GM18517 (cell line): ENCODE measurements around the gene SLC6A6.

ENCODE experiments used
- ATAC-seq: cut with Tn5 transposase; IDR thresholded peaks from one replicate; pipeline ENCODE4 v1.9.1; 2021; ENCODE audit warnings: mild to moderate bottlenecking, moderate library complexity; ENCODE audit not compliant: unreplicated experiment

Gene SLC6A6

DNA sequence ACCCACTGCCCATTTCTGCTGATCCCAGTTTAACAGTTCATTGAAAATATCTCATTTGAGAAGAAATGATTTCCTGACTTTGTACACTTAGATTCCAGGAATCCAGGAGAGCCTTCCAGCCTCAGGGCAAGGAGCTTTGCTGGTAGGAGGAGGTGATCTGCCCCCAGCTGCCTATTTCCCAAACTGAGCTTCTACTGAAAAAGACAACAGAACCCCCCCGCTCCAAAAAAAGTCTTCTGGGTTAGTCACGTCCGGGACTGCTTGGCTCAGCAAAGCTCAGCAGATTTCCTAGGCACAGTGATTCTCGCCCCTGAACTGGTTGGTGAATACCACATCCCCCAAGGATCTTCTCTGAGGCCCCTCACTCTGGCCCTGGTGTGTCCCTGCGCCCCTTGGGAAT lies 13.1 kb downstream of the SLC6A6 start:
- no peak for ATAC-seq

DNA sequence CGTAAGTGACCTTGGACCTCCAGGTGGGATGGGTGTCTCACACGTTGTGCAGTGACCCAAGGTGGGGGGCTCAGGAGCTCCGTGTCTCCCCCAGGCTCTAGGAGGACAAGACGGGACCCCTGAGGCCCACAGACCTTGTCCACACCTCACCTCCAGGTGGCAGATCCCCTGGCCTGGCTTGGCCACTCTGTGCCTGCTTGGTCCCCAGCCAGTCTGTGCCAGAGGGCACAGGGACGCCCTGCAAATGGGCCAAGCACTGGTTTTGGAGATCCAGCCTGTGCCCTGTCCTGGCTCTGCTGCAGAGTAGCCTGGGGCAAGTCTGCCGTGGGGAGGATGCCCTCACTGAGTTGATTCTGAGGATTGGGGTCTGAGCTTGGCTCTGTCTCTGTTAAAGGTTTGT lies 14.0 kb downstream of the SLC6A6 start:
- ATAC-seq = no peak

DNA sequence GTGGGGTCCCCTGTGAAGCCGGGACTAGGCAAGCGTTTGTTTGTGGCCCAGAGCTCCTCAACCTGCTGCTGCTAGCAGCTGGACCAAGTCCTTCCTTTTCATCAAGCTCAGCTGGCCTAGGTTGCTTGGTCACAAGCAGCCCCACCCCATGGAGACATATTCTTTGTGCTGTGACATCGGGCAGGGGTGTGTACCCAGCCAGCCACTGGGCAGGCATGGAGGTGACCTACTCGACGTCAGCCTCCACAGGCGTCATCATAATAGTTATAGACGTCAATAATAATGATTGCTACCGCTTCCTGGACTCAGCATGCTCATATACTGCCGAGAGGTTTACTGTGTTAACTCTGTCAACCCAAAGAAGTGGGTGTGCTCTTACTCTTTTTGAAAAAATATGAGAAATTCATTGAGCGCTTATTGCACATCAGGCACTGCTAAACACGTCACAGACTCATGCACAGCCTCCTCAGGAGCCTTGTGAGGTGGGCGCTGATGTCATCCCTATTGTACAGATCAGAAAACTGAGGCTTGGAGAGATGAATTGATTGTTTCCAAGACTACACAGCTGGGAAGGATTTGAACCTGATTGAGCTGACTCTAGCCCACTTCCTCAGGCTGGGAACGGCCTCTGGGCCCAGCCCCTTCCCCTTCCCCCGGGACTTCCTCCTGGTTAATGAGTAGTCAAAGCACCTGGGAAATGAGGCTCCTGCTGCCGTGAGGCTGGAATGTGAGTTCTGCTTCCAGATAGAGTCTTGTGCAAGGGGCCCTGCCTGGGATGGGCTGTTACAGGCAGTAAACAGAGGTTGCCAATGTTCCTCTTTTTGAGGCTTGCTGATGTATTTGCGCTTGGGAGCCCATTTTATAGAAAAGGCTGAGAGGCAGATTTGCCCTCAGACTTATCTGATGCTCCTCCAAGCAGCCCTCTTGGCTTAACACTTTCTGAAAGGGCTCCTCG lies 16.2 kb downstream of the SLC6A6 start:
- no peak for ATAC-seq

DNA sequence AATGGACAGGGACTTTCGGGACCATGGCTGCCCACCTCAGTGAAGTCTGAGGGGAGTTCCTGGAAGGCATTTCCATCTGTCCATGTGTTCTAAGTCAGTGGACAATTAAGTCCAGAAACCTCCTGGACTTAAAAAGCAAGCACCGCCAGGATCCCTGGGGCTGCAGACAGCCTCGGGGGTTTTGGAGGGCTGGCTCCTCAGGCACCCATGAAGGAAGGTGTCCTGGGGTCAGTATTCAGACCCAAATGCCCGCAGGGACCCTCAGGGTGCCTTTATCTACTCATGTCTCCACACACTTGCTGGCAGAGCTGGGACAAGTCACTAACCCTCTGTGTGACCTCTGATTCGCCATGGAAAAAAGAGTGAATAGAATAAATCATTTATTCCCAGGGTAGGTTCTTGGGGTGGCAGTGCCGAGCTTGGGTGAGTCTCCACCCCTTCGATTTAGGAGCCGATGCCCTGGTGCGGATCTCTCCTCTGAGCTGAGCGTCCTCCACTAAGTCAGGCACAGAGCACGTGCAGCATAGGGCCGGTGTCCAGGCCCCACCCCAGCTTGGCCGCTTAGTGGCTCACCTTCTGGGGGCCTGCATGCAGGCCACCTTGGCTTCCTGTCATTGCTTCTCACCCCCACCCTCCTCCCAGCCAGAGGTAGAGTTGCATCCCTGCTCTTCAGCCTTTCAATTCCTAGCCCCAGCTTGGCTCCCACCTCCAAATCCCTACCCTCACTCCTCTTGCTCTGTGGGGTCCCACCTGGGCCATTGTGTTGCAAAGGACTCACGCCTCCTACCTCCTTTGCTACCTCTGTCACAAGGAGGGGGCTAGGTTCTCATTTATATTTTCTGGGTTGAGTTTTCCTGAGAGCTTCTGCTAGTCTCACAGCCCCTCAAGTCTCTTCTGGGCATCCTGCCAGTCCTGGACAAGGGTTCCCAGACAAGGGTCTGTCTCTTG lies 19.9 kb downstream of the SLC6A6 start:
- no peak for ATAC-seq

DNA sequence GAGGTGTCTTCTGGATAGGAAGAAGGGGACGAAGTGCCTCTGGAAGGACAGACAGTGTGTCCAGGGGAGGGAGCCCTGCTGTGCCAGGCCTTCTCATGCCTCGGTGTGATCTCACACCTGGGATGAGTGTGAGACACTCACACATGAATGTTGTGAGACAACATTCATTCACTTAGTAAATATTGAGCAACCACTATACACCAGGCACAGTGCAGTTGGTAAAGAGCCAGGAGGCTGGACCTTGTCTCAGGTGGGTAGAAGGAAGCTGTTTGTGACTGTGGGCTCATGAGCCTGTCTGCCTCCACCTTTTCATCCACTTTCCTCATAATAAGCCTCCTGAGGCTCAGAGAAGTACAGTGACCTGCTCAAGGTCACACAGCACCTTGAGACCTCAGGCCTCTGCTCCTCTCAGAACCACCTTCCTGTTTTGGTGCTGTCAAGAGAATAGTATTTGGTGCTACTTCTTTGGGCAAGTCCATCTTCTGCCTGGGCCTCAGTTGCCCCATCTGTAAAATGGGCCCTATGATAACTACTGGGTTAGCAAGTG lies 20.9 kb downstream of the SLC6A6 start:
- no peak for ATAC-seq

DNA sequence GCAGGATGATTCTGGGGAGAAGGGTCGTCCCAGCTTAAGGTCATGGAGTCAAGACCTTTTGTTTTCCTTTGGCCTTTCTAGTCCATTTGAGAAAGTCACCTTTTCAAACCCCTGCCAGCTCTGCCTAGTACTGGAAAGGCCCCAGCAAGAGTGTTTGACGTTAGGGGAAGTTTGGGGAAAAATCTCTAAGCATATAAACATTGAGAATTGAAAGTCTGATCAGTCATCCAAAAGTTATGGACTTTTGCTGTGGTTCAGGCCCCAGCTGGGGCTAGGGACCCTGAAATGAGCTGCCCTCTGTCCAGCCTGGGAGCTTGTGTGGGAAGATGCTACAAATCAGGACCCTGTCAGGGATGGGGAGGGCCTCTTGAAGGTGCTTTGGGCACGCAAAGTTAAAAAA lies 21.6 kb downstream of the SLC6A6 start:
- no peak for ATAC-seq

DNA sequence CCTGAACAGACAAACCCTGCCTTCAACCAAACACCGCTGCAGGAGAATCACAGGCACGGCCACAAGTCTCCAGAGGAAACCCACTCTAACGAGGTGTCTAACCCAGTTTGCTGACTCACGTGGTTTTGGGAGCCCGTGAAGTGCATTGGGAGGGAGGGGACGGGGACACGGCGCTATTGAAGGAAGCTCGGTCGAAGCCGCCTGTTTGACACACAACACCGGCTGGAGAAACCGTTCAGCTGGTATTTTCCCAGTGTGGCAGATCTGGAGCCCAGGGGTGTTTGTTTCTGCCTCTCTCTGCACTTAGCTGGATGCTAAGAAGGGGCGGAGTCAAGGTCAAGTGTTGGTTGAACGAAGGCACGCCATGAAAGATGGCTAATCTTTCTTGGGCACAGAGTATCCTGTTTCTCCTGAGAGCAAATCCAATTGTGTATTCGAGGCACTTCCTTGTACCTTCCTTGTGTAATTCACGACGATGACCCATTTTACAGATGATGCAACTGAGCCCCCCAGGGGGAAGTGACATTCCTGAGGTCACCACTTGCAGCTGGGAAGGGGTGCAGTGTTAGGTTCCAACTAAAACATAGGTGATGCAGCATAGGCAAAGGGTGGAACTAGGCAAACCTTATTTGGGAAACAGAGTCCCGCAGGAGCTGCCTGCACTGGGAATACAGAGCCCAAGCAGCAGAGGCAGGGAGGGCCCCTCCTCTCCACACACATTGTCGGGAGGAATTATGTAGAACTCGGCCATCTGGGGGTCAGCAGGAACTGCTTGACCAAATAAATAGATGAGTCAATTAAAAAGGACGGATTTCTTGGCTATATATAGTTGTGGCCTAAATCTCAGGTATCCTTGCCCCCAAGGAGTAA lies 22.5 kb downstream of the SLC6A6 start:
- ATAC-seq = no peak

DNA sequence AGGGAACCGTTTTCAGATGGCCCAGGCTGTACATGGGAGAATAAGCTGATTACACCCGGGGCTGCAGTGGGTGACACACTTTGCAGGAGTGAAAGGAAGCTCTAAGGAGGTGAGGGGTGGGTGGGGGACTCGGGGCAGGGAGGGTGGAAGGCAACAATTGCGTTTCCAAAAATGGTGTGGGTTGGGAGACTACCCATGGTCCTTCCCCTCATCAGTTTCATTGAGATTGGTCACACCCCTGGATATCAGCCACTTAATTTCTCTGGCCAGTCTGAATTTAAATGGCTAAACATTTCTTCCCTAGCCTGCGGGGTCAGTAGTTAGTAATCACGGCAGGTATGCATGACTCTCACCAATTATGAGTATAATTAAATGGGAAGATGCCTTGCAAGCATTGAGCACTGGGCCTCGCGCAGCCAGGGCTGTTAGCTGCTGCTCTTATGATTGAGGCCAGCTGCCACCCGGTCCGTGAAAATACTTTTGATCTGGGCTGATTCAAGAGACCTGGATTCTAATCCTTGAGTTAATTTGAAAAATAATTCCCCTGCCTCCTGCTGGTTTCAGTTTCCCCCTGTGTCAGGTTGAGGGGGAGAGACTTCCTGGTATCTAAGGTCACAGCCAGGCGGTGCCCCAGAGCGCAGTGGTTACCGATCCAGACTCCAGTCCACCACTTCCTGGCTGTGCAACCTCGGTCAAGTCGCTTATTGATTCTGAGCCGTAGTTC lies 23.3 kb downstream of the SLC6A6 start:
- ATAC-seq = peak; percentile 45

DNA sequence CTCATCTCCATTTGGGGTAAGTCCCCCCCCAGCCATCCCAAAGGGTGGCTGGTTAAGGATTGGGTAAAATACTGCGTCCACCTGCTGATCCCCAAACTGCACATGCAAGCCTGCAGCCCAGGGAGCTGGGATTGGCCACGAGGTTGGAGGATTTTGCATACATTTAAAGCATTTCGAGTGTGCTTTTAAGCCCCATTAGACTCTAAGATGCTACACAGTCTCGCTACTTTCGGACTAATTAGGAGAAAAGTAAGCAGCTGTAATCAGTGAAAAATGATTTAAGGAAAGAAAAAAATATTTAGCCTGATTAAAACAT lies 23.9 kb downstream of the SLC6A6 start:
- ATAC-seq = no peak

DNA sequence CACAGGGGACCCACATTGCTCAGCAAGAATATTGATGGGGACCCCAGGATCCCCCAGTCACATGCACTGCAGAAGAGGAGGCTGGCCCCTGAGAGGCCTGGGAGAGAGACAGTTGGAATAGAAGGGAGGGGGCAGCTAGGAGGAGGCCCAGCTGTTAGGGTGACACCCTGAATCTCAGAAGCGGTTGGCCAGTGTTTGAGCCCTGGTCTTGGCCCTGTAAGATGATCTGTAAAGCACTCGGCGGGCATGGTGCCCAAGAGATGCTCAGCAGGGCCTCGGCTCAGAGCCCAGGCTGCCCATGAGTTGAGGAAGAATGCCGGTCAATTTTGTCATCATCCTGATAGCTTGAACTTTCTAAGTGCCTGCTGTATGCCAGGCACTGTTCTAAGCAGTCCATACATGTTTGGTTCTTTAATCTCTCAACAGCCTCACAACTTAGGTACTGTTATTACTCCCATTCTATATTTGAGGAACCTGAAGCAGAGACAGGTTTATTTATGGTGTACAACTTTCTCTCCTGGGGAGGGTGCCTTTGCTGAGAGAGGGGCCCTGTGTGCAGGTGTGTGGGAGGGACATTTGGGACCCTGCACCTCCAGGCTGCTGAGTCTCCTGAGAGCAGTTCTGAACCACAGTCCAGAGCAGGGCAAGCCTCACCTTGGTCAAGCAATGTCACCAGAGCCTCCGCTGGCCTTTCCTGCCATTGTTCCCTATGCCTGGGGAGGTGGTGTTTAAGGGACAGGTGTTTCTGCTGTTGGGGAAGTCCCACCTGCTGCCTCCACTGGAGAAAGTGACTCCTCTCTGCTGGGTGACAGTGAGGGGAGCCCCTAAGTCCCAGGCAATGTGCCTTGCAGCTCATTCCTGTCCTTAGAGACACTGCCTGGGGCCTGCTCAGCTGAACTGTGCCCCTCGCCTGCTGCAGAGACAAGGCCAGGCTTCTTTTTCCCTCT lies 26.0 kb downstream of the SLC6A6 start:
- ATAC-seq = no peak

DNA sequence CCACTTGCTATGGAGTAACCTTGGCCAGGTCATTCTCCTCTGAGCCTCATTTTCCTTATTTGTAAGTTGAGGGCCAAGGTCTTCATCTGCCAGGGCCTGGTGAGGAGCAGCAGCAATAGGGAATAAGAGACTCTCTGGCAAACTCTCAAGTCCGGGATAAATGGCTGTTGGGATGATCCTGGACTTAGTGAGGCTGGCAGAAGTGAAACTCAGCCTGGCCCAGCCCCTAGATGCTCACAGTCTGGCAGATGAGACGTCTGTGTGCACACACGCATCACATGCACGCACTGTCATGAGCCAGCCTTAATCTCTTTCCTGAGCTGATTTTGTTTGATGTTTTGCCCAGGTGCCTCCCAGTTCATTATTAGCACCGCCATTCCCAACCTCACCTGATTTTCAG lies 26.8 kb downstream of the SLC6A6 start:
- no peak for ATAC-seq

DNA sequence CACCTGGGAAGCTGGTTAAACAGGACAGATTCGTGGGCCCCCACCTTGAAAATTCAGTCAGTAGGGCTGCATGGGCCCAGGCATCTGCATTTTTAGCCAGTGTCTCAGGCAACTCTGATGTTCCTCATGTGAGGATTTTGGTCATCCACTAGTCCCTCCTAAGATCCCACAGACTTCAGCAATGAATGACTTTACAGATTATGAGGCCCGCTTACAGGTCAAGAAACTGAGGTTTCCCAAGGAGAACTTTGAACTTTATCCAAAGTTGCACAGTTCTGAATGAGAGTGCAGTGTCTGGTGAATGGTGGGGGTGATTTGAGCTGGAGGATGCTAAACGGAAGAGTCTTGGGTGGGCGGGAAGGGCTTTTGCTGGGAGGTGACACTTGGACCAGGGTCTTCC lies 27.2 kb downstream of the SLC6A6 start:
- no peak for ATAC-seq

DNA sequence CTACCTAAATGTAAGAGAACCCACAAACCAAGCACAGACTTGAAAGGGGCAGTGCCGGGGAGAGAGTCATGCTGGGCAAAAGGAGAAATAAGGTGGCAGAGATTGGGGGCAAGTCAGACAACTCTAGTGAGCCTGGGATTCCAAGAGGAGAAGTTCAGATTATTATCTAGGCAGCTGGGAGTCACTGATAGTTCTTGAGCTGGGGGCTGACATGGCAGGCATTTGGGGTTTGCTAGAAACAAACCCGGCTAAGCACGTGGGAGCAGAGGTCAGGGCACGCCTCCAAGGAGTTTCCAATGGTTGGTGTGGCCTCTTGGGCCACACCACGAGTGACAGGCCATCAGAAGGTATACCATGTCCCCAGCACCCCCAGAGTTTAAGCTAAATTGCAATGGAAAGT lies 27.6 kb downstream of the SLC6A6 start:
- no peak for ATAC-seq

DNA sequence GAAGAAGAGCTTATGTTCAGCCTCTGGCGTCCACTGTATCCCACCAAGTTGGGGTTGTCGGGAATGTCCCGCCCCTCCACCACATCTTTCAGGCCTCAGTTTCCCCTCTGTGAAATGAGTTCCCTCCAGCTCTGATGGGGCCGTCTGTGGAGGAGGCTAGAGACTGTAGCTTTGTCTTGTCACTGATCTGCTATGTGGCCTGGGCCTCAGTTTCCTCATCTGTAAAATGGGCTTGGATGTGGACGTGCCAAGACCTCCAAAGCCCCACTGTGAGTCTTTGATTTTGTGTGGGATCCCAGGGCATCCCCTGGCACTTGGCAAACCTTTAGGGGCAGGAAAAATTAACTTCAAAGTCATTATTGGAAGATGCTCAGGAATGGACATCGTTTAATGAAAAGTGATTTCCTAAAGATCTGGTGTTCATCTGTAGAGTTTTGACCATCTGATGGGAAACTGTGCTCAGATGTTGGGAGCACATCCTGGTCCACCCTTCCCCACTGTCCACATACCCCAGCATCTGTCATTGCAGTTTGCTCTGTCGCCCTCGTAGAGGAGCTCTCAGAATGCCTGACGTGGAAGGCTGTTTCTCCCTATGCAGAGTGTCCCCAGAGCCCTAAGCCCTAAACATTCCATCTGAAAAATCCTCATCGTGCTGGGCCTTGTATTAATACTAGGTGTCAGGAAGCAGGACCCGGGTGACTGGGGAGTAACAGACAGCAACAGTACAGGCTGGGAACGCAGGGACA lies 28.5 kb downstream of the SLC6A6 start:
- no peak for ATAC-seq

DNA sequence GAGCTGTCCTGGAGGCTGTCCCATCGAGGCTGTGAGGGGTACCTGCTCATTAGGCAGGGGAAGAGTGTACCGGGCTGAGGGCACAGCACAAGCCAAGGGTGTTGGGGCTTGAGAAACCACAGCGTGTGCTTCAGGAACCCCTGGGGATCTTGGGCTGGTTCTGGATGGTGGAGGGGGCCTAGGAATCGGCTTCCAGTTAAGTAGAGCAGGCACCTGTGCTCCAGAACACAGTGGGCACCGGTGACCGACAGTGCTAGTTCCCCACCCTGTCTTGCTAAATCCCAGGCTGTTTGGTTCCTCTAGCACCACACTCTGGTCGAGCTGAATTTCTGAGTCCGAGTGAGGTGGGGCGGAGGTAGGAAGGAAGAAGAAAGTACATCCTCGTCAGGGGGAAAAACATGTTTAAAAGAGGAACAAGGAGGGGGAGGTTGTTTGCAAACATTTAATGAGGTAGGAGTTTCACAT lies 29.1 kb downstream of the SLC6A6 start:
- peak; percentile 31 for ATAC-seq

DNA sequence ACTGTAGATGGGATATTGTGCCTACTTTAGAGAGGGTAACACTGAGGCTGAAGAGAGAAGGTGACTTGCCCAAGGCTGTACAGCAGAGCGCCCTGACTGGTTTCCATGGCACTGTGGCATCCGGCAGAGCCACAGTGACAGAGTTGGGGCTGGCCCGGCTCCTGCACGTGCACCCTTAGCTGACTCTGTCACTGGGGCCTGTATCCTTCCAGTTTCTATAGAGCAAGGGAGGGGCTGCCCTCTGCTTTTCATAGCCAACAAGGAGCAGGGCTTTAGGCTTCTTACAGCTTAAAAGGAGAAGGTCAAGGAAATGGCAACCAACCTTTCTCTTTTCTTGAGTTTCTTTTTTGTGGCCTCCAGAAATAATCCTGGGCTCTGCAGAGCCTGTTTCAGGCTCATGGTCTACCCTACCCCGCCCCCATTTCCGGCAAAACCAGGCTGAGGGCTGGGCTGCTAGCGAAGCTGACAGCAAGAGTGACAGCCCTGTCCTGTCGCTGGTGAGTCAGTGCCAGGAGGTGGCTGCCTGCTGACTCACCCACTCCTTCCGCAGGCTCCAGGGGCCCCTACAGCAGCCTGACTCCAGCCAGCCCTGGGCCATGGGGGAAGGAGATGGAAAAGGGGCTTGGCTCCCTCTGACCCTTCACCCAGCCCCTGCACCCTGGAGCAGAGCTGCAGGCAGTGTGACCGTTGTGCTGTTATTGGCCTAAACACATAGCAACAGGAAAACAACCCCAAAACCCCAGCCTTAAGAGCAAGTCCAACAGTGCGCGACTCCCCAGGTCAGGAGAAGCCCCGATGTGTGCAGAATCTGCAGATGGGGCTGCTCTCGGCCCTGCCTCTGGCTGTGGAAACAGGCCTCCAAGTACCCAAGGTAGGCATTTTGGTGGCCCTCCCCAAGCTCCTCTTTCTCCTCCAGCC lies 29.8 kb downstream of the SLC6A6 start:
- ATAC-seq = peak; percentile 86

DNA sequence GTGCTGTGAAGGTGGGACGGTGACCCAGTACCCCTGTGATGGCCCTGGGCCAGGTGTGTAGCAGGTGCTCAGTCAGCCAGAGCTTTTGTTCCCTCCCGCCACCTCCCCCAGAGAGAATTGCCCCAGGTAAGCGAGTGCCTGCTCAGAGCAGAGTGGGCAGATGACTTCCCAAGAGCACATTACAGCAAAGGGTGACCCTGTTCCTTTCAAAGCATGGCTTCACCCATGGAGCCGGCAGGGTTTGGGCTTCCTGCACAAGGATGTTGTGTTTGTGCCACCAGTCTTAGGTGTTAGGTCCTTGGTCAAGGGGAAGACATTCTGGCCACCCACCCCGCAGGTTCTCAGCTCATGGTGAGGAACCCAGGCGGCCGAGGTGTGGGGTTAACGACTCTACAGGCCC lies 30.7 kb downstream of the SLC6A6 start:
- no peak for ATAC-seq
